Fibroblast of mammary gland (primary cell): ENCODE data around the gene ITGBL1.
A peak's percentile ranks its signal among the peaks of the same experiment; 100 is the strongest.

Experiments
- DNase-seq: peaks from one replicate; pipeline ENCODE4 v3.0.0-alpha.2; 2010; ENCODE audit warnings: low read depth
- H3K4me3 ChIP-seq: 2 replicates; pipeline ENCODE4 v1.5.1; 2011; ENCODE audit warnings: low read depth, mild to moderate bottlenecking, low read length, moderate library complexity; ENCODE audit not compliant: control insufficient read depth
- CTCF ChIP-seq: conservative IDR thresholded peaks from 2 replicates; pipeline ENCODE4 v1.5.1; 2011; ENCODE audit warnings: low read depth, low read length, inconsistent platforms; ENCODE audit not compliant: control insufficient read depth, insufficient read depth

Gene ITGBL1

GRCh38 chr13:101728615-101729014 lies 276.1 kb downstream of the ITGBL1 start:
- no peak for DNase-seq
- H3K4me3 ChIP-seq, result no peak overlapping the region
- TF ChIP-seq CTCF, result no peak

- no peak overlapping the region for H3K4me3 ChIP-seq
- no peak for TF ChIP-seq CTCF
- DNase-seq, result peak; percentile 17
These were observed 278.0 kb downstream of the ITGBL1 start for GRCh38 chr13:101730420-101731000.

- no peak for TF ChIP-seq CTCF
- no peak for DNase-seq
- no peak overlapping the region for H3K4me3 ChIP-seq
These were observed 284.1 kb downstream of the ITGBL1 start for GRCh38 chr13:101736566-101736965.

- no peak for DNase-seq
- H3K4me3 ChIP-seq, result no peak overlapping the region
- no peak for TF ChIP-seq CTCF
These were observed 285.9 kb downstream of the ITGBL1 start for GRCh38 chr13:101738336-101738735.

- no peak for TF ChIP-seq CTCF
- no peak for DNase-seq
- no peak overlapping the region for H3K4me3 ChIP-seq
These were observed 287.1 kb downstream of the ITGBL1 start for GRCh38 chr13:101739382-101740178.

- no peak for DNase-seq
- no peak overlapping the region for H3K4me3 ChIP-seq
- TF ChIP-seq CTCF, result no peak
These were observed 294.0 kb downstream of the ITGBL1 start for GRCh38 chr13:101746513-101746912.

- H3K4me3 ChIP-seq, result no peak overlapping the region
- DNase-seq, result no peak
- TF ChIP-seq CTCF, result no peak
These were observed 294.6 kb downstream of the ITGBL1 start for GRCh38 chr13:101747039-101747438.
